ENCODE results near the gene SURF6.
"Not testable (repeated sequence)": the region's sequence is repeated elsewhere in the genome, so short reads cannot be mapped to it uniquely, and the experiment has no call there.

SURF6 gene

DNA sequence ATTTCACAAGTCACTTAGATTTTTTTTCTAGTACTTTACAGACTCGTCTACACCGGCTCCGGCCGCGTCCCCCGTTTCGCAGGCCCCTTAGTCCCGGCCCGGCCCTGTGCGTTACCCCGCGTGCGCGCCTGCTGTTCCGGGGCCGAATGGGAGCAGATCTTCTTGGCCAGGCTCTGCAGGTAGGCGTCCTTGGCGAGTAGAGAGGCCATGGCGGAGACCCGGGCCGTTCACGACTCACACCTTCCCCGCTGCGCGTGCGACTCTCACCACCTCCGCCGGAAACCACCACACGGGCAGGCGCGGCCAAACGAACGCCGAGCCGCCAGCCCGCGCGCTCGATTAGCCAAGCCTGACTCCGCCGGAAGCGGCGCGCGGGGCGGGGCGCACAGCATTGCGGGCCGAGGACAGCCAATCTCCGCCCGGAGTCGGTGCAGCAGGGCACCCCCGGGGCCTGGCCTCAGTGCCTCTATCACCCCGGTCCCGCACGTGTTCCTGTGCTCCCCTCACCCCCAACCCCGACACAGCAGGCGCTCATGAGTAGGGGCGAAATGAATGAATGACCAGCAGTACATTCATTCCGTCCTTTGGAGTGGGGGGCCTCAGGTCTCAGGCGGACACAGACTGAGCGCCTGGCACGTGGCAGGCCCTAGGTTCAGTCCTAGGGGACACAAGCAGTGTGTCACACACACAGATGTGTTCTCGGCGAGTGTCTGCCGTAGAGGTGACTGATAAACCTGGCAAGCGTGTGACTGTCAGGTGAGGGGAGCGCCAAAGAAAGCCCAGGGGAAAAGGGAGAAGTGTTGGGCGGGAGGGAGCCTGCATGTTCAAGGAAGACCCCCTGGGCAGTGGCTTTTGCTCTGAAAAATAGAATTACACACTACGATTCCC, at the start of gene SURF6:
TSS of gene SURF6 (minus strand) at position 265 of the 888 bp plus-strand sequence. CDS start at position 209, 56 bp downstream.
- DNase-seq (ENCODE audit: low read depth in 3 of 3): peak; percentile 87 to 94 (median 91)

DNA sequence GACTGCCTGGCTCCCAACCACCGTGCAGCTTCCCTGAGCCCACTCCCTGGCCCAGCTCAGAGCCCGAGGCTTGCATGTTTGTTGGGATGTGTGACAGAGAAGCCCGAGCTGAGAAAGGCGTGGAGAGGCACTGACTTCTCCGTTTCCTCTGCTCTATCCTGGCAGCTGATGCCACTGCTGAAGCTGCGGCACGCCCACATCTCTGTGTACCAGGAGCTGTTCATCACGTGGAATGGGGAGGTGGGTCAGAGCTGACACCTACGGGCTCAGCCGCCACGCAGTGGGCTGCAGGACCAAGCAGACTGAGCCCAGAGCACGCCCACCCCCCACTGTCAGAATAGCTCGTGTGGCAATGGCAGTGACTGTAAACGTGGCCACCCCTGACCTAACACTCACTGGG, 49.5 kb upstream of the SURF6 start:
- no peak for DNase-seq (ENCODE audit: low read depth in 3 of 3)

DNA sequence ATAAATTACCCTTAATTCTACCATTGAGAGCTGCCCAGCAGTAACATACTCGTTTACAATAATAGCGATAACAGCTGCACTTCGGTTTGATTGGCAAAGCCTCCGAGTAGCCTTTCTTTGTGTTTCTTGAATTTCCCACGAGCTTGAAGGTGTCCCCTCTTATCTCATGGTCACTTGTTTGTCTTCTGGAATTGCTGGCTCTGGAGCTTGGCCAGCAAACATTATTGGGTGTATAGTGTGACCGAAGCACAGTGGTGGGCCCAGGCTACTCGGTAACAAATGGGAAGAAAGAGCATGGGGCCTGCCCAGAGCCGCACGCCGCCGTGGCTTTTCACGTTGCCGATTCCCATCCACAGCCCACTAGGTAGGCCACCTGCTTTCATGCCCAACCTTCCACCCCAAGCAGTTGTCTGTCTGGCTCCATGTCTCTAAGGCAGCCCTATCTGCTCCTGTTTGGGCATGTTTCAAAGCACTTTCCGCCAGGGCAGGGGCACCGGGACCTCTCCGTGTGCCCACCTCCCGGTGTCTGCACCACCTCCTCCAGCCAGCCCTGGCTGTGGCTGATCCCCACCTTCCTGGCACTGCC, 48.8 kb upstream of the SURF6 start:
- DNase-seq (ENCODE audit: low read depth in 3 of 3): no peak

DNA sequence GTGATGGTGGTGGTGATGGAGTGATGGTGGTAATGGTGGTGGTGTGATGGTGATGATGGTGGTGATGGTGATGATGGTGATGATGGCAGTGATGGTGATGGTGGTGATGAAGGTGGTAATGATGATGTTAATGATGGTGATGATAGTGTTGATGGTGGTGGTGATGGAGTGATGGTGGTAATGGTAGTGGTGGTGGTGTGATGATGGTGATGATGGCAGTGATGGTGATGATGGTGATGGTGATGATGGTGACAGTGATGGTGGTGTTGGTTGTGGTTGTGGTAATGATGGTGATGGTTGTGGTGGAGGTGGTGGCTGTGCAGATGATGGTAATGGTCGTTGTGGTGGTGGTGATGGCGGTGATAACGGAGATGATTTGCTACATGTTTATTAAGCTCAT, 47.5 kb upstream of the SURF6 start:
- DNase-seq (ENCODE audit: low read depth in 3 of 3): no peak

DNA sequence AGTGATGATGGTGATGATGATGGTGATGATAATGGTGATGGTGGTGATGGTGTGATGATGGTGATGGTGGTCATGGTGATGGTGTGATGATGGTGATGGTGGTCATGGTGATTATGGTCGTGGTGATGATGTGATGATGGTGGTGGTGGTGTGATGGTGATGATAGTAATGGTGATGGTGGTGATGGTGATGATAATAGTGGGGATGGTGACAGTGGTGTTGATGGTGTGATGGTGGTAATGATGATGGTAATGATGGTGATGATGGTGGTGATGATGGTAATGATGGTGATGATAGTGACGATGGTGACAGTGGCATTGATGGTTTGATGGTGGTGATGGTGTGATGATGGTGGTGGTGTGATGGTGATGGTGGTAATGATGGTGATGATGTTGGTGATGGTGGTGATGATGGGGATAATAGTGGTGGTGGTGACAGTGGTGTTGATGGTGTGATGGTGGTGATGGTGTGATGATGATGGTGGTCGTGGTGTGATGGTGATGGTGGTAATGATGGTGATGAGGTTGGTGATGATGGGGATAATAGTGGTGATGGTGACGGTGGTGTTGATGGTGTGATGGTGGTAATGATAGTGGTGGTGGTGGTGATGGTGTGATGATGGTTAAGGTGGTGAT, 46.6 kb upstream of the SURF6 start:
- no peak for DNase-seq (ENCODE audit: low read depth in 3 of 3)

DNA sequence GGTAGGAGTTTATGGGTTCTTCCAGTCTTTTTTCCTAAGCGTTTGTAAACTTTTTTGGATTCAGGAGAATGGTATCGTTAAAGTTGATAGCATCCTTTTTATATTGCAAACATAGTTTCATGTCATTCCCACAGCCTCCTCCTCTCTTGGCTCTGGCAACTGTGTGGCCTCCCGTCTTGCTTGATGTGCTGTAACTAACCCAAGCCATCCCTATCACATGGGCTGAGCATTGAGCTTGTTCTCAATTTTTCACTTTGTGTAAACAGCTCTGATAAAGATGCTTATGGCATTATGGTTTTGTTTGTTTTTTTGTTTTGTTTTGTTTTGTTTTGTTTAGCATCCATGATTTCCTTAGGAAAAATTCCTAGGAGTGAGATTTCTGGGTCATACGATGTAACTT, 44.7 kb upstream of the SURF6 start:
- no peak for DNase-seq (ENCODE audit: low read depth in 3 of 3)

DNA sequence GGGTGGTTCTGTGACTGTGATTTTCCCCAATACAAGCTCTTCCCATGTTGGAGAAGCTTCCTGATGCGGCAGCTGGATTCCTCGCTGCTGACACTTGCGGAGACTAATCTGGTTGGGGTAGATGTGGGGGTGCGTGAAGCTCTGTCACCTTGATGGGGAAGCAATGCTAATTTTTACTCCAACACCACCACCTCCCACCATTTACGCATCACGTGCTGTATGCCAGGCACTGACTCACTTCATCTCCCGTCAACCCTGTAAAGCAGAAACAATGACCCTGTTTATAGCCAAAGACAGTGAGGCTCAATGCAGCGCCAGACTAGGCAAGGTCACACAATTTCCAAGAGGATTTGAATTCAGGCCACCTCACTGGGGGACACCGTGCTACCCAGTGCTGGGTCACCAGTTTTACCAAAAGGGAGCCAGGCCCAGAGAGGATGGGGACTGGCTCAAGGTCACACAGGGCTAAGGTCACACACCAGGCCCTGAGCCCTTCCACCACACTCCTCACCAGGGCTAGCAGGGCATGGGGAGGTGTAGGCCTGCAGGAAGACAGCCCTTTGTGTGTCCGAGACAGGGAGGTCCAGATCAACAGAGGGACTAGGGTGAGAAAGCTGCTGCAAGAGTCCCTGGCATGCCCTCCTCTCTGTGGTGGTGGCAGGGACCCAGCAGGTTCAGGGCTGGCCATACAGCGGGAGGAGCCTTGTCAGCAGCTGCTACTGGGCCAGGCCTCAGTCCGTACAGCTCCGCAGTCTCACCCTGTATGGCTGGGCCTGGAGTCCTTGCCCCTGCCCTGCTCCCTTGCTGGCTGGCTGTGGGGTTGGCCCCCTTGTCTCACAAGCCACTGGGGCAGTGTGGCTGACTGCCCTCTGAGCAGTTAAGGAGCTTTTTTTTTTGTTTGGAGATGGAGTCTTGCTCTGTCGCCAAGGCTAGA, 43.4 kb upstream of the SURF6 start:
- no peak for DNase-seq (ENCODE audit: low read depth in 3 of 3)

DNA sequence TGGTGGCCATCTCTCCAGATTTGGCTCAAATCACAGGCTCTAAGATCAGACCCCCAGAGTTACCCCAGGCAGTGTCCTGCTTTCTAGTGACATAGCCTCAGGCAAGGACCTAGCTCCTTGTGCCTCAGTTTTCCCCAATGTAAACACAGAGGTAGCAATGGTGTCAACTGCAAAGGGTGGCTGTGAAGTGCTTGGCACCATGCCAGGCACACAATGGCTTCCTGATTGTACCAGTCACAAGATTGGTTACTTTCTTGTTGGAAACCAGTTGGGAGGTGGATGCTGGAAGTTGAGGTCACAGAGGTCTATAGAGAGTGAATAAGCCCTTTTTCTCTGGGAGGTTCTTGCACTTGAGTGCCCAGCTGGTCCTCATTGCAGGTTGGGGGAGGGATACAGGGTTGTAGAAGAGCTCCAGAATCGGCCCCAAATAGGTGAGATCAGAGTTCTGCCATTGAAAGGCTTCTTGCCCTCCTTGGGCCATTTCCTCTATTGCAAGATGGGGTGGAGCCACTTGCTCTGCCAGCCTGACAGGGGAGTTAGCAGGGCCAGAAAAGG, 42.5 kb upstream of the SURF6 start:
- DNase-seq (ENCODE audit: low read depth in 3 of 3): no peak

DNA sequence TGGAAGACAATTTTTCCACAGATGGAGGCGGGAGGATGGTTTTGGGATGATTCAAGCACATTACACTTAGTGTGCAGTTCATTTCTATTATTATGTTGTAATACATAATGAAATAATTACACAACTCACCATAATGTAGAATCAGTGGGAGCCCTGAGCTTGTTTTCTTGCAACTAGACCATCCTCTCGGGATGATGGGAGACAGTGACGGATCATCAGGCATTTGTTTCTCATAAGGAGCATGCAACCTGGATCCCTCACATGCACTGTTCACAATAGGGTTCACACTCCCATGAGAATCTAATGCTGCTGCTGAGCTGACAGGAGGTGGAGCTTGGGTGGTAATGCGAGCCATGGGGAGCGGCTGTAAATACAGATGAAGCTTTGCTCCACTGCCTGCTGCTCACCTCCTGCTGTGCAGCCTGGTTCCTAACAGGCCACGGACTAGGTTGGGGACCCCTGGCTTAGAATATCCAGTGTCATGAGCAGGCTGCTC, 41.8 kb upstream of the SURF6 start:
- no peak for DNase-seq (ENCODE audit: low read depth in 3 of 3)

DNA sequence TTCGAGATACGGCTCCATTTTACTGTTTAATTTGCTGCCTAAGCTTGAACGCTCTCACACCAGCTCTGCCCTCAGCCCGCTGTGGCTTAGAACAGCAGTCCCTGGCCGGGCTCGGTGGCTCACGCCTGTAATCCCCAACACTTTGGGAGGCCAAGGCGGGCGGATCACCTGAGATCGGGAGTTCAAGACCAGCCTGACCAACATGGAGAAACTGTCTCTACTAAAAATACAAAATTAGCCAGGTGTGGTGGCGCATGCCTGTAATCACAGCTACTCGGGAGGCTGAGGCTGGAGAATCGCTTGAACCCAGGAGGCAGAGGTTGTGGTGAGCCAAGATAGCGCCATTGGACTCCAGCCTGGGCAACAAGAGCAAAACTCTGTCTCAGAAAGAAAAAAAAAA, 41.3 kb upstream of the SURF6 start:
- not testable (repeated sequence) for DNase-seq (ENCODE audit: low read depth in 3 of 3)

DNA sequence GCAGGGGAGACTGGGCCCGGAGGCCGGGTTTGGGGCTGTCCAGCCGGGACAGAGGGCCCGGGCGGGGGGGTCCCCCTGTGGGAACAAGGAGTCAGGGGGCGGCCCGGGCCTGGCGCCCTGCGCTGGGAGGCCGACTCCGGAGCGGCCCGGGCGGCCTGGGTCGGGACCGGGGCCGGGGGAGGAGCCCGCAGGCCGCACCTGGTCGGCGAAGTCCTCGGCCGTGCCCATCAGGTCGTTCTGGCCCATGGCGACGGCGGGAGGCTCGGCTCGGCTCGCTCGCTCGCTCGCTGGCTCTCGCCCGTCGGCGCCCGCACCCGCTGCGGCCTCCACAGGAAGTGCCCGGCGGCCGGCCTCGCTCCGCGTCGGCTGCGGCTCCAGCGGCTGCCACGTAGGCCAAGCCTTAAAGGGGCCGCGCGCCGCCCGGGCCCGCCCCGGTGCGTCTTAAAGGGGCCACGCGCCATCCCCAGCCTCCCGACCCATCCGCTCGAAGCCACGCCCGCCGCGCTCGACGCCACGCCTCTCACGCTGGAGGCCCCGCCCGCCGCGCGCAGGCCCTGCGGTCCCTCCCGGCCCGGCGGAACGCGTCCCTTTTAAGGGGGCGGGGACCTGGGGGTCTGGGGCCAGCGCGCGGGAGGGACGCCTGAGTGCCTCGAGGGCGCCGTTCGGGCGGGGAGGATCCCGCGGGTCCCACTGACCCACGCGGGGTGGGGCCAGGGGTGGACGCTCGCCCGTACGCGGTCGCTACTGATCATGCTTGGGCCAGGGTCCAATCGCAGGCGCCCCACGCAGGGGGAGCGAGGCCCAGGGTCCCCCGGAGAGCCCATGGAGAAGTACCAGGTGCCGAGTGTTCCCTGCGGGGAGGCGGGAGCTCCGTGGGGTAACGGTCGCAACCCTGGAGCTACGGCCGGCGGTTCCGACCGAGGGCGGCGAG, 40.0 kb upstream of the SURF6 start, which contains the start of the genes STKLD1 and SURF4:
TSS of gene STKLD1 (plus strand) at position 643 of the 931 bp plus-strand sequence. CDS start at position 751, 108 bp downstream.
TSS of gene SURF4 (minus strand) at position 337 of the 931 bp plus-strand sequence. CDS start at position 246, 91 bp downstream.
- peak; percentile 88 to 95 (median 94) for DNase-seq (ENCODE audit: low read depth in 3 of 3)

DNA sequence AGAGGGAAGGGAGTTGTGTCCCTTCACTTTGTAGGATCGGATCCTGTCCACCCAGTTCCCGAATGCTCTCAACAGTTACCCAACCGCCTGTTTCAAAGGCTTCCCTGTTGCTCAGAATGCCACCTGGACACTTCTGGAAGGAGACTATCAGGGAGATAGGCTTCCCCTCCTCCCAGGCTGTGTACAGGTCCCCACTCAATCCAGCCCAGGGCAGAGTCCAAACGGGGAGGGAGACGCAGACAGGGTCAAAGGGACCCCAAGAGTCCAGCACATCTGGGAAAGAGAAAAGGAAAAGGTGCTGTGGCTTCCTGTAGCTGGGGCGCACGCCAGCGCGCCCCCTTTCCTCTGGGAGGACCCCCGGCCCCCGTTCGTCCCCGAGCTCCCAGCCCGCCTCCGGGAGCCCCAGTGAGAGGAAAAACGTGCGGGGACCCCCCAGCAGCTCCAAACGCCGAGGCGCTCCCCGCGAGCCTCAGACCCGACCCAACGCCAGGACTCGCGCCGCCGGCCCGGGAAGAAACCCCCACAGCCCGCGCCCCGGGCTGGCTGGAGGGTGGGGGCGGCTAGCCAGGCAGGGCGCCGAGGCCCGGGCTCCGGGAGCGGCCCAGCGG, 39.2 kb upstream of the SURF6 start:
- no peak for DNase-seq (ENCODE audit: low read depth in 3 of 3)

DNA sequence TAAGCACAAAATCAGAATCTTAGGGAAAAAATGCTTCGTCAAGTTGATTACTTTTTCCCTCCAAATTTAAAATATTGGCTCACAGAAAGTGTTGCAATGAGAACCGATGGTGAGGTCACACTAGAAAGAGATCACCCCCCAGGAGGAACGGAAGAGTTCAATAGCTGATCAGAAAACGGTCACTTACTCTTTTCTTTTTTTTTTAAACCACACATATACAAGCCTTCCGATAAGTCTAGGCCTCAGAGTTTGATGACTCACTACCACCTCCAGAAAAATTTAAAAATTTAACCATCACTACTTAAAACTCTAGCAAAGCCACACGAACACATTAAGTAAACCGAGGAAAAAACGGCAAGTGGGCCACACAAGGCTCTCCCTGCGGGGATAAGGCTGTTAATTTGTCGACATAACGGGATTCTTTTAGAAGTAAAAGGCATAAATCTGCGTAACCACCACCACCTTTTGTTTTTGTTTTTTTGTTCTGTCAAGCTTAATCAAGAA, 38.7 kb upstream of the SURF6 start:
- DNase-seq (ENCODE audit: low read depth in 3 of 3): no peak

DNA sequence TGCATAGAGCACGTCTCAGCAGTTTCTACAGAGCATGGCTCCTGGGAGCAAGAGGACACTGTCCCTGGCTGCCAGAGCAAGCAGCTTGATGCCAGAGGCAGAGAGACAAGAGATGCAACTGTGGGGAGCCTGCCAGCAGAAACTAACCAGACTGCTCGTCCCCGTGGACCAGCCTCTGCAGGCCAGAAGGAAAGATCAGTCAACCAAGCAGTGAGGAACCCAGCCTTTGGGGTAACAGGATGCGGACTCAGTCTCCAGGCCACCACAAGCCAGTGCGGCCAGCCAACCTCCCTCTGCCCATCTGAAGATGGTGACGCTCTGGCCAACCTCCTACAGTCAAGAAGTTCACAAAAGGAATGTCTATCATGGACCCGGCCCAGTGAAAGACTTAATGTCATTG, 36.2 kb upstream of the SURF6 start:
- DNase-seq (ENCODE audit: low read depth in 3 of 3): no peak

DNA sequence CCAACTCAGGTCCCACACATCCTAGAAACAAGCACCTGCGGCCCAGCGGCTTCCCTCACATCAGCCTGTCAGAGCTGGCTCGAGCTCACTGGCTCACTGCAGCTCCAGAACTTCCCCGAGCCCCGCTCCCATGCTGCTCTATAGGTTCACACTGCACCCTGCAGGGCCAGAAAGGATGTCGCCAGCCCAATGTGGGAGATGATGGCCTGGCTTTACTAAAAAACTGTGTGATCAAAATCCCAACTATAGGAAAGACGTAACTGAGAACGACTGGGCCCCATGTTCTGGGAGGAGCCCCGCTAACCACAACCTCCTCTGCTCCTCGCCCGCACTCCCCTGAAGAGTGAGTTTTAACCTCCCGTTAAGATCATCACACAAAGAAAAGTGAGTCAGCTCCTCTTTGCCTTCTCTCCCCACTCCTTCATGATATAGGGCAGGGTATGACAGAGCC, 35.3 kb upstream of the SURF6 start:
- peak; percentile 60 to 81 (median 72) for DNase-seq (ENCODE audit: low read depth in 3 of 3)

DNA sequence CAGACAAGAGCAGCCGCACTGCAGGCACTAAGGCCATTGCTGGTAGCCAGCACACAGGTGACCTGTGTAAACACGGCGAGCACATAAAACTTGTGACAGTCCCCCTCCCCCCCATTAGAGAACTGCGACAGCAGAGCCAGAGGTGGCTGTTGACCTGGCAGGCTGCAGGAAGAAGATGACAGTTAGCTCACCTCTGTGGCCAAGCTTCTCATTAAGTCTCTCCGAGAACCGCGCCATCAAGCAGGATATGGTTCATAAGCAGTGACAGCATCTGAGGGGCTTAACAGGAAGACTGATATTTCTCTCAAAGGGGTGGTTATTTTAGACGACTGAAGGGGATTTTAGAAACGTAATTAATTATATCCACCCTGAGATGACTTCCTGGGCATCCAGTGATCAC, 34.7 kb upstream of the SURF6 start:
- no peak for DNase-seq (ENCODE audit: low read depth in 3 of 3)

DNA sequence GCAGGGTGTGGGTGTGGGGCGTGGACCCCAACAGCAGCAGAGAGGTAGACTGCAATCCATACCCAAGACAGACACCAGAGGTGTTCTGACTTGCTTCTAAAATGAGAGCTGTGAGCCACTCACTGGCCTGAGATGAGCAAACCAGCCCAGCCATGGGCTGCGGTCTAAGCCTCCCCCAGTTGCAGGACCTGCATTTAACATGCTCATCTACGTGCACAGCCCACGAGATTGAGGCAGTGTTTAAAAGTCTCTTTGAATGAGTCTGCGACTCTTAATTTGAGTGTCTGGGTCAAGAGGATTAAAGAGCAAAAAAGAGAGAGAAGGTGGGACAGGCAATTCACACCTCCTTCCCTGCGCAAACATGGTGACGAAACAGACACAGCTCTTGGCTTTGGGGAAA, 33.9 kb upstream of the SURF6 start:
- no peak for DNase-seq (ENCODE audit: low read depth in 3 of 3)

DNA sequence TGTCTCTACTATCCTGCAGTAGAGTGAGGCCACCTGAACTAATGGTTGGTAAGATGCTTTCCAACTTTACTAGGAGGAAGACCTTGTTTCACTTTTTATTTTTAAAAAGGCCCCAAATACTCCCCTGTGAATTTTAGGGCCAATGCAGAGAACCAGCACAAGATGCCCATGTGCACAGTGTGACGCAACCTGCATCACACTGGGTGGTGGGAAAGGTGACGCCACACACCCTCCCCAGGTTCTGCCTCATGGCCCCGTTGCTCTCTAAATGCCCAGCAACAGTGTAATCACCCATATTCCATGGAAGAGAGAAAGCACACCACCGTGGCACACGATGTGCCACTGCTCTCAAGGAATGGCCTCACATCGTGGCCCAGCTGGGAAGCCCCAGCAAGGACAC, 33.4 kb upstream of the SURF6 start:
- DNase-seq (ENCODE audit: low read depth in 3 of 3): no peak

DNA sequence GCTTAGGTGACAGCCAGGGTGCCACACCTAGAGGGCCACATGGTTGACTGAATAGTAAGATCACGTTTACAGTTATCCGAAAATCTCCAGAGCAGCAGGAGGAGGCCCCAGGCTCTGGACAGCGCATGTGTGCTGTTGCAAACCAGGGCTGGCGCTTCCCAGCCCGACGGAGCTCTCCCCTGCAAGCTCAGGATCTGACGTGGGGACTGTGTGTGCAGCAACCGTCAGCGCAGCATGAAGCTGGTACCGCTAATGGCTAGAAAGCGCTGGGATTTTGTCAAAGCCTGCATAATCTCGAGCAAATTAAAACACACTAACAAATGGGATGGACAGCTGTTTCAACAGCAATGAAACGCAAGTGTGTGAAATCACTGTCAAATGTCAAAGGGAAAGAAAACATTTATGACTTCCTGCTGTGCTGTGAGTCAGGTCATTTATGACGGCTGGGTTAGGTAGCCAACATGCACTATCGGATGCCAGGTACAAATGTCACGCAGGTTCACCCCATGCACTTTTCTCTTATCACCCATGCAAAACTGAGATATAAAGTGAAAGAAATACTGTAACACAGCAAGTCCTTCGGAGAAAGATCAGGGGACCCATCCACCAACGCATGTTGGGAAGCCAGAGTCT, 32.4 kb upstream of the SURF6 start:
- DNase-seq (ENCODE audit: low read depth in 3 of 3): no peak
